ENCODE results near the gene LHFPL6. TPM values are rescaled to one million over a fixed set of nuclear protein-coding genes. Genes with fewer than 3 reads are reported as not detected.

LHFPL6 gene
- total RNA-seq, 1 experiment from 2014 or later, result 25.7 TPM

- H3K4me1 ChIP-seq (ENCODE audit: control insufficient read depth, insufficient read depth, low read length), result peaks cover 26% of the 10 kb centered on the region
- H3K27ac ChIP-seq (ENCODE audit: low read length), result no peak overlapping the region
- in situ Hi-C loops (cut with HindIII; ENCODE audit: low pct_unique_long_range_greater_than_20kb, low sequenced_read_pairs), result no loop called here
- no peaks in the 10 kb centered on the region for H3K27me3 ChIP-seq (ENCODE audit: control insufficient read depth, insufficient read depth, low read length)
- no peak overlapping the region for H3K4me3 ChIP-seq (ENCODE audit: low read depth in 2 of 2, low read length in 2 of 2)
- TF ChIP-seq SIN3A (IDR thresholded peaks at IDR 0.05; ENCODE audit: borderline replicate concordance, insufficient read depth, low read depth, low read length), result no peak
- no peak for TF ChIP-seq CTCF (IDR thresholded peaks at IDR 0.05)
- TF ChIP-seq REST (IDR thresholded peaks at IDR 0.05; ENCODE audit: insufficient read depth in 1 of 2, low read depth in 2 of 2, low read length in 1 of 2), result no peak
- no peak for TF ChIP-seq TCF7L2 (IDR thresholded peaks at IDR 0.05; ENCODE audit: low read depth, low read length)
- no peak for TF ChIP-seq POLR2AphosphoS5 (IDR thresholded peaks at IDR 0.05; ENCODE audit: low read depth, low read length)
- ATAC-seq (no peak), DNase-seq (ENCODE audit: low read depth, low spot score) (no peak)
- POLR2A ChIA-PET, result no interaction called here
- CTCF ChIA-PET, result no interaction called here
- no peaks in the 10 kb centered on the region for H3K9me3 ChIP-seq (ENCODE audit: control insufficient read depth, insufficient read depth, low read depth, low read length)
- intact Hi-C loops (cut with micrococcal nuclease; ENCODE audit: unreplicated experiment), result no loop called here
- no peaks in the 10 kb centered on the region for H3K36me3 ChIP-seq (ENCODE audit: control insufficient read depth, insufficient read depth, low read length)
- no TSS peak for BruUV-seq (replicated peaks)
Measured at GRCh38 chr13:39561971-39562370, 41.0 kb downstream of the LHFPL6 start.

GRCh38 chr13:39559847-39560246, 43.1 kb downstream of the LHFPL6 start:
- Histone ChIP-seq H3K27ac (ENCODE audit: low read length) (no peak overlapping the region), H3K27me3 (ENCODE audit: control insufficient read depth, insufficient read depth, low read length) (no peaks in the 10 kb centered on the region), H3K9me3 (ENCODE audit: control insufficient read depth, insufficient read depth, low read depth, low read length) (no peaks in the 10 kb centered on the region), H3K4me1 (ENCODE audit: control insufficient read depth, insufficient read depth, low read length) (peaks cover 17% of the 10 kb centered on the region), H3K4me3 (ENCODE audit: low read depth in 2 of 2, low read length in 2 of 2) (no peak overlapping the region), H3K36me3 (ENCODE audit: control insufficient read depth, insufficient read depth, low read length) (no peaks in the 10 kb centered on the region)
- DNase-seq (ENCODE audit: low read depth, low spot score) (no peak), ATAC-seq (no peak)
- CTCF ChIA-PET, result no interaction called here
- BruUV-seq (replicated peaks), result no TSS peak
- POLR2A ChIA-PET, result no interaction called here
- intact Hi-C loops (cut with micrococcal nuclease; ENCODE audit: unreplicated experiment), result no loop called here
- no peak for TF ChIP-seq CTCF (IDR thresholded peaks at IDR 0.05)
- TF ChIP-seq TCF7L2 (IDR thresholded peaks at IDR 0.05; ENCODE audit: low read depth, low read length), result no peak
- no peak for TF ChIP-seq REST (IDR thresholded peaks at IDR 0.05; ENCODE audit: insufficient read depth in 1 of 2, low read depth in 2 of 2, low read length in 1 of 2)
- TF ChIP-seq SIN3A (IDR thresholded peaks at IDR 0.05; ENCODE audit: borderline replicate concordance, insufficient read depth, low read depth, low read length), result no peak
- no peak for TF ChIP-seq POLR2AphosphoS5 (IDR thresholded peaks at IDR 0.05; ENCODE audit: low read depth, low read length)
- in situ Hi-C loops (cut with HindIII; ENCODE audit: low pct_unique_long_range_greater_than_20kb, low sequenced_read_pairs), result no loop called here

All from Panc1 (cell line).